Measurements from ENCODE around the gene NDUFB7. TPM values are rescaled to one million over a fixed set of nuclear protein-coding genes. Genes with fewer than 3 reads are reported as not detected.
"Not testable (repeated sequence)": the region's sequence is repeated elsewhere in the genome, so short reads cannot be mapped to it uniquely, and the experiment has no call there.

The NDUFB7 gene
- total RNA-seq, 1 donor from 2014 or later: 158 TPM

DNA sequence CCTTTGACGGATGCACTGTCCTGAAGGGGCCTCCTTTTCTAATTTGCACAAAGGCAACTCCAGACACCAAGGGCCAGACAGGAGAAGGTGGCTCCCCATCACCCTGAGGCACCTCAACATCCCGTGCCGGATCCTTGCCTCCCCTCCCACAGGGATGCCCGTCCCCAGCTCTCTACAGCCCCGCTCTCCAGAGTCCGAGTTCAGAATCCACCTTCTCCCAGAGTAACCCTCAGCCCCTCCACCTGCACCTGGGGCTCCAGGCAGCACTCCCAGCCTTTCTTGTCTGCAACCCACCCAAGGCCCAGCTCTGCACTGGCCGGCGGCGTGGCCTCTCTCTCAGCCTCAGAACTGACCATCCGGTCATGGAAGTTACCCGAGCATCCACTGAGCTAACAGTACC, 4.8 kb downstream of the NDUFB7 start:
- H3K27ac Mint-ChIP-seq (ENCODE audit: unreplicated experiment): no peak overlapping the region
- H3K4me1 Mint-ChIP-seq (ENCODE audit: unreplicated experiment): peaks cover 32% of the 10 kb centered on the region
- TF ChIP-seq, protein P1, sequence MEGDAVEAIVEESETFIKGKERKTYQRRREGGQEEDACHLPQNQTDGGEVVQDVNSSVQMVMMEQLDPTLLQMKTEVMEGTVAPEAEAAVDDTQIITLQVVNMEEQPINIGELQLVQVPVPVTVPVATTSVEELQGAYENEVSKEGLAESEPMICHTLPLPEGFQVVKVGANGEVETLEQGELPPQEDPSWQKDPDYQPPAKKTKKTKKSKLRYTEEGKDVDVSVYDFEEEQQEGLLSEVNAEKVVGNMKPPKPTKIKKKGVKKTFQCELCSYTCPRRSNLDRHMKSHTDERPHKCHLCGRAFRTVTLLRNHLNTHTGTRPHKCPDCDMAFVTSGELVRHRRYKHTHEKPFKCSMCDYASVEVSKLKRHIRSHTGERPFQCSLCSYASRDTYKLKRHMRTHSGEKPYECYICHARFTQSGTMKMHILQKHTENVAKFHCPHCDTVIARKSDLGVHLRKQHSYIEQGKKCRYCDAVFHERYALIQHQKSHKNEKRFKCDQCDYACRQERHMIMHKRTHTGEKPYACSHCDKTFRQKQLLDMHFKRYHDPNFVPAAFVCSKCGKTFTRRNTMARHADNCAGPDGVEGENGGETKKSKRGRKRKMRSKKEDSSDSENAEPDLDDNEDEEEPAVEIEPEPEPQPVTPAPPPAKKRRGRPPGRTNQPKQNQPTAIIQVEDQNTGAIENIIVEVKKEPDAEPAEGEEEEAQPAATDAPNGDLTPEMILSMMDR (IDR thresholded peaks at IDR 0.05): no peak
- H3K36me3 Mint-ChIP-seq (ENCODE audit: unreplicated experiment): peaks cover 15% of the 10 kb centered on the region
- no peaks in the 10 kb centered on the region for H3K9me3 Mint-ChIP-seq (ENCODE audit: unreplicated experiment)
- H3K27me3 Mint-ChIP-seq (ENCODE audit: unreplicated experiment): no peaks in the 10 kb centered on the region
- no peak for DNase-seq (ENCODE audit: extremely low spot score, unreplicated experiment)
- no peak overlapping the region for H3K4me3 Mint-ChIP-seq (ENCODE audit: unreplicated experiment)

- Mint-ChIP-seq H3K36me3 (ENCODE audit: unreplicated experiment) (peaks cover 15% of the 10 kb centered on the region), H3K9me3 (ENCODE audit: unreplicated experiment) (no peaks in the 10 kb centered on the region), H3K27me3 (ENCODE audit: unreplicated experiment) (no peaks in the 10 kb centered on the region), H3K27ac (ENCODE audit: unreplicated experiment) (no peak overlapping the region), H3K4me3 (ENCODE audit: unreplicated experiment) (no peak overlapping the region), H3K4me1 (ENCODE audit: unreplicated experiment) (peaks cover 32% of the 10 kb centered on the region)
- no peak for DNase-seq (ENCODE audit: extremely low spot score, unreplicated experiment)
- TF ChIP-seq, protein P1 (IDR thresholded peaks at IDR 0.05): no peak
Measured at GRCh38 chr19:14566712-14567077, 5.2 kb downstream of the NDUFB7 start.

DNA sequence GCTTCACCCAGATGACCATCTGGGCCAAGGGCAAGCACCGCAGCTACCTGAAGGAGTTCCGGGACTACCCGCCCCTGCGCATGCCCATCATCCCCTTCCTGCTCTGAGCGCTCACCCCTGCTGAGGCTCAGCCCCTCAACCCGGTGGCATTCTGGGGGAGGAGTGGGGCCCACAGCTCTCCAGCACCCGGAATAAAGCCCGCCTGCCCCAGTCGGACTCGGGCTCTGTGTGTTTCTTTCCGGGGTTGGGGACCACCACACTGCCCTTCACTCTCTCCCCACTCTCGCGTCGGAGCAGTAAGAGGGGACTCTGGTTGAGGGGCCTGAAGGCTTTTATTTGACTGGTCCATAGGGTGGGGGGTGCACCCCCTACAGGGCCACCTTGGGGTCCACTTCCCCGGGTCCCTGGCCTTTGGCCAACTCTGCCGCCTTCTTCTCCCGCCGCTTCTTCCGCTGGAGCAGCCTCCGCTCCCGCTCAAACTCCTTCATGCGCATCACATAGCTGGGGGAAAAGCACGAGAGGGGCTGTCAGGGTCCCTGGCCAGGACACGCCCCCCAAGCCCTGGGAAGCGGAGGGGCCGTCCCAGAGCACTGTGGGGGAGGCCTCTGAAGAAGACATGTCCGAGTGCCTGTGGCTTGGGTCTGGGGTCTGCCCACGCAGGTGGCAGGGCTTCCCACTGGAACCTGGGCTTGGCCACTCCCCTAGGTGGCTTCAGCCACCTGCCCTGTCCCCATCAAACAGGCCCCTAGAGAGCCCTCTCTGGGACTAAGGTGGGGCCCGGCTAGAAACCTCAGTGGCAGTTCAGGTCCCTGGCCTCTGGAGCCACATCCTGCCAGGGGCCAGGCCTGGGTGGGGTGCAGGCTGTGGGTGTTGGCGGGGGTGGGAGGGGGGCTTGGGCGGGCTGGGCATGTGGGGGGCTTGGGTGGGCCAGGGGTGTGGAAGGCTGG, 5.8 kb downstream of the NDUFB7 start:
- Mint-ChIP-seq H3K27me3 (ENCODE audit: unreplicated experiment) (no peaks in the 10 kb centered on the region), H3K4me3 (ENCODE audit: unreplicated experiment) (no peak overlapping the region), H3K36me3 (ENCODE audit: unreplicated experiment) (peaks cover 15% of the 10 kb centered on the region), H3K9me3 (ENCODE audit: unreplicated experiment) (no peaks in the 10 kb centered on the region), H3K27ac (ENCODE audit: unreplicated experiment) (no peak overlapping the region), H3K4me1 (ENCODE audit: unreplicated experiment) (peaks cover 31% of the 10 kb centered on the region)
- TF ChIP-seq, protein P1 (IDR thresholded peaks at IDR 0.05): no peak
- no peak for DNase-seq (ENCODE audit: extremely low spot score, unreplicated experiment)

DNA sequence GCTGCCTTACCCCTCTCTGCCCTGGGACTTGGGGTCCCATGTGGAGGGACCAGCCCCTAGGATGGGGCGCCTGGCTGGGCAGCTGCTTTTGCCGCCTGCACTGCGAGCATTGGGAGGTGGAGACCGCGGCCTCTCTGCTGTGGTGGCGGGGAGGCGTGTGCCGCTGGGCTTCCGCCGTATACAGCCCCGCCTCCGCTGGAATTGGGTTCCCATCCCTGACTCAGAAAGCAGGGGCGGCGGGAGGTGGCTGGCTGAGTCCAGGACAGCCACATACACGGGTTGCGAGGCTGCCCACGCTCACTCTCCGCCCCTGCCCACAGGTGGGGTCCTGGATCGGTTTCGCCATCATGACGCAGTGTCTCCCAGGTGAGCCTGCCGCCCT, 6.6 kb downstream of the NDUFB7 start:
- peaks cover 28% of the 10 kb centered on the region for H3K4me1 Mint-ChIP-seq (ENCODE audit: unreplicated experiment)
- no peak overlapping the region for H3K4me3 Mint-ChIP-seq (ENCODE audit: unreplicated experiment)
- H3K36me3 Mint-ChIP-seq (ENCODE audit: unreplicated experiment): peaks cover 15% of the 10 kb centered on the region
- H3K9me3 Mint-ChIP-seq (ENCODE audit: unreplicated experiment): no peaks in the 10 kb centered on the region
- TF ChIP-seq, protein P1 (IDR thresholded peaks at IDR 0.05): no peak
- no peak overlapping the region for H3K27ac Mint-ChIP-seq (ENCODE audit: unreplicated experiment)
- no peak for DNase-seq (ENCODE audit: extremely low spot score, unreplicated experiment)
- H3K27me3 Mint-ChIP-seq (ENCODE audit: unreplicated experiment): no peaks in the 10 kb centered on the region

GRCh38 chr19:14564652-14565297, 7.1 kb downstream of the NDUFB7 start:
- not testable (repeated sequence) for H3K27me3 Mint-ChIP-seq (ENCODE audit: unreplicated experiment); H3K27ac Mint-ChIP-seq (ENCODE audit: unreplicated experiment); H3K4me3 Mint-ChIP-seq (ENCODE audit: unreplicated experiment); DNase-seq (ENCODE audit: extremely low spot score, unreplicated experiment); H3K9me3 Mint-ChIP-seq (ENCODE audit: unreplicated experiment)
- peaks cover 29% of the 10 kb centered on the region for H3K4me1 Mint-ChIP-seq (ENCODE audit: unreplicated experiment)
- peaks cover 15% of the 10 kb centered on the region for H3K36me3 Mint-ChIP-seq (ENCODE audit: unreplicated experiment)

Data from osteocyte (in vitro differentiated cells).